ENCODE measurements around the gene FSIP1.

FSIP1 gene

DNA sequence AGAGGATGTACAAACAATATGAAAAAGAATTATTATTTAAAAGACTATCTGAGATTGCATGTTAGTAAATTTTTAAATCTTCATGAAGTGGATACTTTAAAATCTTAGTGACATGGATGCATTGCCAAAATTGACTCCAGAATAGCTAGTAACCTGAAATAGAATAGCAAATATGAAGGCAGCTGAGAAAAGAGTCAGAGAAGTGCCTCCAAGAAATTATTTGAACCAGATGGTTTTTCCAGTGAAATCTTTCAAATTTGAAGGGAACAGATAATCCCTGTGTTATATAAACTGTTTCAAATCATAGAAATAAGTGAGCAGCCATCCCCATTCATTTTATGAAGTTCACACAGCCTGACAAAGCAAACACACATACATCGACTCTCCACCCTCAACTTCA, 29.6 kb downstream of the FSIP1 start:
- DNase-seq: no peak

DNA sequence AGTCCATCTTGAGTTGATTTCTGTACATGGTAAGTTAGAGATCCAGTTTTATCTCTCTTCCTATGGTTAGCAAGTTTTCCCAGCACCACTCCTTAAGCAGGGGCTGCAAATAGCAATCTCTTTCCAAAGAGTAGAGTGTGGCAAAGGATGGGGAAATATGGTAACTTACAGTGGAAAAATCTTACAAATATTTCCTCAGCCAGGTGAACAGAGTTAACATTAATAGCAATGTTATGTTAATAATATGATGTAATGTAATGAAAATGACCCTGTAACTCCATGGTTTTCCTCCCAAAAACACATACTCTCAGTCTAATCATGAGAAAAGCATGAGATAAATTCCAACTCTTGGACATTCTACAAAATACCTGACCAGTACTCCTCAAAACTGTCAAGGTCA, 30.4 kb downstream of the FSIP1 start:
- no peak for DNase-seq

DNA sequence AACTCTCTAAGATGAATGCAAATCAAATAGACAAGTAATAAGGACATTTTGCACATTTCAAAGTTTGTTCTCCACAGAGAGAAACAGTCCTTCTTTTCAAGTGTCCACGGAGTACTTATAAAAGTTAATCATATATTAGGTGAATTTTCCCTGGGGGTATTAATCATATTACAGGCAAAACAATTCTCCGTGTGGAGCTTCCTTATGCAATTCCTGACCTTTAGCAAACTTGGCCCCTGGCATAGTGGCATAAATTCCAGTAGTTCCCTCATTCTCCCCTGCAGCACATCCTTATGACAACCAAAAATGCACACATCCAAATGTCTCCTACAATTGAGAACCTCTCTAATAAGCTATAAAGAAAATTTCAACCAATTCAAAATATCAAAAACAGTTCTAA, 34.4 kb downstream of the FSIP1 start:
- DNase-seq: no peak

DNA sequence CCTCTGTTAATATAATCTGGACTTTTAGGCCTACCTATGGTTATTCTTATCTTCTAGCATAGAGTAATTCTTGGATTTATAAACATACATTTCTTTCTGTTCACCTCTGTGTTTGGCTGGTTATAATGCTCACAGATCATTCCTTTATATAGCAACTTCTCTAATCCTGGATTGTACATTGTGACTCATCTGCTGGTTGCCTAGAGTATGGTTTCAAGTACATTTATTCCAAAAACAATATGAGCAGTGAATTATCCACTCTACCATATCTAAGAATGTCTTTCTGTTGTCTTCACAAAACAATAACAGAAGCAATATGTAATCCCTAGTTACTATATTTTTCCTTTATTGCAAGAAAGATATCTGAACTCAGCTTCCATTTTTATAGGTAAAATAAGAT, 35.3 kb downstream of the FSIP1 start:
- no peak for DNase-seq

GRCh38 chr15:39746714-39747276, 35.8 kb downstream of the FSIP1 start:
- no peak for DNase-seq

GRCh38 chr15:39746176-39746575, 36.5 kb downstream of the FSIP1 start:
- no peak for DNase-seq

- DNase-seq: no peak
Measured at GRCh38 chr15:39745415-39745814, 37.2 kb downstream of the FSIP1 start.

DNA sequence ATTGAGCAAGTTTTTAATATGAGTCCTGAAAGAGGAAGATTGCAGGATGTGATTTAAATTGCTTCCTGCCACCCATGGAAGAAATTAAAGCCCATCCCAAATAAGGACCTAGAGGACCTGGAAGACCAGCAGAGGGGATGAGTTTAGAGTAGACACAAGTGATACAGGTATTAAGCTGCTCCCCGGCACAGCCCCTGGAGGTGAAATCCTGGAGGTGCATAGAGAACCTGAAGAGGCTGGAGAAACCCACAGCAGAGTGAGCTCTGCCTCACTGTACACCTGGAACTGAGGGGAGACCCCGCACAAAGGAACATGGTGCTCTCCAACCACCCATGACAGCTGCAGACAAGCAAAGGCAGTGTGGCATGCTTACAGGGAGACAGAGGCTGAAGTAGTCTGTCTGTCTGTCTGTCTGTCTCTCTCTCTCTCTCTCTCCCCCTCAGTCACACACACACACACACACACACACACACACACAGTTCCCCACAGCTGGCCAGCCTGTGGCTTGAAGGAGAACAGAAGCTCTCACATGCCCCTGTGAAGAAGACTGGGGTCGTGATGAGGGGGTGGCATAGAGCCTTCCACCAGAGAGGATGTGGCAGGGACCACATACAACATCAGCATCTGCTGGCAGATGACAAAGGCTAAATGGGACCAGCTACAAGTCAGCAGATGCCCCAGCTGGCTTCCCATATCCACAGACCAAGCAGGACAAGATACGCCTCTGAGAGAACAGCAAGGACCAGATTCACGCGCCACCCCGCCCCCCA, 38.1 kb downstream of the FSIP1 start:
- no peak for DNase-seq

DNA sequence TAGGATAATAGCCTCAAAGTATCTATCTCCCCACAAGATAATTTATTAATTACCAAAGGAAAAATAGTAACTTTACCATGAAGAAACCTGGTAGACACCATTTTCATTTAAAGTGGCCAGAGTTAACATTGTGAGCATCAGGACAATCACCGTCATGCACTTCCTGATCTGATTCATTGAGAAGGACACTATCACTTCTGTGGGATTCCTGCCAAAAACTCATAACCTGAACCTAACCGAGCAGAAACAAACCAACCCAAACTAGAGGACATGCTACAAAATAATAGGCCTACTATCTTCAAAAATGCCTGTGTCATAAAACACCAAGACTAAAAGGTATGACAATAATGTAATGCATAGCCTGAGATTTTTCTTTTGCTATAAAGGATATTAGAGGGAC, 39.0 kb downstream of the FSIP1 start:
- no peak for DNase-seq

GRCh38 chr15:39741258-39741657, 41.4 kb downstream of the FSIP1 start:
- no peak for DNase-seq

GRCh38 chr15:39738998-39739397, 43.6 kb downstream of the FSIP1 start:
- DNase-seq: no peak

- no peak for DNase-seq
Measured at GRCh38 chr15:39737196-39737550, 45.5 kb downstream of the FSIP1 start.

DNA sequence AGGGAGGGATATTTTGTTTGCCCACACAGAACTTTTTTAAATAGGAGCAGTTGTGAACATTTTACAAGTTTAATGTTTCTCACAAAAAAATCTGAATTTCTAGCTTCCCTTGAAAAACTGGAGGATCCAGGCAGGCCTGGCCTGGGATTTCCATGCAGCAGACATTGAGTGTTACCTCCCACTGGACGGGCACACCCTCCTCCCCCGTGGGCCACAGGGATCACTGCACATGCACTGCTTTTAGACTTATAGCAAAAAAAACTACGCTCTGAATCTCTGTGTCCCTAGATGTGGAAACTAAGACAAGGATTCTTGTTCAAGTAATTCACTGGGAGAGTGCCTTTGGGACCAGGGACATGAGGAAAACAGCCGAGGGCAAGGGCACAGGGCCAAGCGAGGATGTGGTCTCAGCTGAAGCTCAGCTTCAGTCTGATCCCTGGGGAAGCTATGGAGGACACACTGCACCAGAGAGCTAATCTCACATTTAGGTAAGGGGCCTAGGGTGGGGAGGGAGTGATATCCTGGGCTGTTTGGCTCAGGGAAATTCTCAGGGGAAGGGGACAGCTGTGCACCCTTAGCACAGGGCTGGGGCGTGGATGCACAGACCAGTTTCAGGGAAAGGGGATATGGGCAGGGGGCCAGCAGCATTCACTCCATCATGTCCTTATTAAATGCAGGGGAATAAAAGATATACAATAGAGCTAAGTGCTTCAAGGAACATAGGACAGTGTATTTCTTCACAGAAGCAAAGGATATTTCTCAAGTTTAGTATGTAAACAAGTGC, 46.0 kb downstream of the FSIP1 start:
- DNase-seq: no peak

GRCh38 chr15:39735120-39735717, 47.4 kb downstream of the FSIP1 start:
- DNase-seq: no peak

- DNase-seq: no peak
Measured at GRCh38 chr15:39731266-39731665, 51.4 kb downstream of the FSIP1 start.

DNA sequence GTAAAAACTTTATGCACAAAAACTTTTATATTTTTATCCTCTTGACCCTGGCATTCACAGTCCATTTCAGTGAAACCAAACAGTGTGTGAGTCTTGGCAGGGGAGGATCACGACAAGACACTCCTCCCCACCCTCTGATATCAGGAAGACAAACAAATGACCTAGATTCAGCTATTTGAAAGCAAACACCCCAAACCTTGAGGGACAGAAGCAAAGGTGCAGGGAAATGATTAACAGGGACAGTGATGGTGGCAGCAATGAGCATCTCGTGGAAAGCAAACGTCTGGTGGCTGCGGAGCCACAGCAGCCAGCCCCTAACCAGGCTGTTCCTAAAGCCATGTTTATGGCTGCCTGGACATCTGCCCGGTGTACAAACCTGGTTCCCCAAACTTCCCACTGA, 52.1 kb downstream of the FSIP1 start:
- DNase-seq: no peak

DNA sequence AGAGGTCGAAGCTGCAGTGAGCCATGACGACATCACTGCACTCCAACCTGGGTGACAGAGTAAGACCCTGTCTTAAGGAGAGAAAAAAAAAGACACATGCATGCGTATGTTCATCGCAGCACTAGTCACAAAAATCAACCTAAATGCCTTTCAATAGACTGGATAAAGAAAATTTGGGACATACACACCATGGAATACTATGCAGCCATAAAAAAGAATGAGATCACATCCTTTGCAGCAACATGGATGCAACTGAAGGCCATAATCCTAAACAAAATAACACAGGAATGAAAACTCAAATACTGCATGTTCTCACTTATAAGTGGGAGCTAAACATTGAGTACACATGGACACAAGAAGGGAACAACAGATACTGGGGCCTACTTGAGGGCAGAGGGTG, 53.1 kb downstream of the FSIP1 start:
- DNase-seq: no peak

DNA sequence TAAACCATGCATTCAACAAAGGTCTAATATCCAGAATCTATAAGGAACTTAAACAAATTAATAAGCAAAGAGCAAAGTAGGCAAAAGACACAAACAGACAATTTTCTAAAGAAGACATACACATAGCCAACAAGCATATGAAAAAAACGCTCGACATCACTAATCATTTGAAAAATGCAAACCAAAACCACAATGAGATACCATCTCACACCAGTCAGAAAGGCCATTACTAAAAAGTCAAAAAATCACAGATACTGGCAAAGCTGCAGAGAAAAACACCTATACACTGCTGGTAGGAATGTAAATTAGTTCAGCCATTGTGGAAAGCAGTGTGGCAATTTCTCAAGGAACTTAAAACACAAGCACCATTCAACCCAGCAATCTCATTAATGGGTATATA, 53.8 kb downstream of the FSIP1 start:
- DNase-seq: no peak

GRCh38 chr15:39721893-39722292, 60.7 kb downstream of the FSIP1 start:
- DNase-seq: no peak

DNA sequence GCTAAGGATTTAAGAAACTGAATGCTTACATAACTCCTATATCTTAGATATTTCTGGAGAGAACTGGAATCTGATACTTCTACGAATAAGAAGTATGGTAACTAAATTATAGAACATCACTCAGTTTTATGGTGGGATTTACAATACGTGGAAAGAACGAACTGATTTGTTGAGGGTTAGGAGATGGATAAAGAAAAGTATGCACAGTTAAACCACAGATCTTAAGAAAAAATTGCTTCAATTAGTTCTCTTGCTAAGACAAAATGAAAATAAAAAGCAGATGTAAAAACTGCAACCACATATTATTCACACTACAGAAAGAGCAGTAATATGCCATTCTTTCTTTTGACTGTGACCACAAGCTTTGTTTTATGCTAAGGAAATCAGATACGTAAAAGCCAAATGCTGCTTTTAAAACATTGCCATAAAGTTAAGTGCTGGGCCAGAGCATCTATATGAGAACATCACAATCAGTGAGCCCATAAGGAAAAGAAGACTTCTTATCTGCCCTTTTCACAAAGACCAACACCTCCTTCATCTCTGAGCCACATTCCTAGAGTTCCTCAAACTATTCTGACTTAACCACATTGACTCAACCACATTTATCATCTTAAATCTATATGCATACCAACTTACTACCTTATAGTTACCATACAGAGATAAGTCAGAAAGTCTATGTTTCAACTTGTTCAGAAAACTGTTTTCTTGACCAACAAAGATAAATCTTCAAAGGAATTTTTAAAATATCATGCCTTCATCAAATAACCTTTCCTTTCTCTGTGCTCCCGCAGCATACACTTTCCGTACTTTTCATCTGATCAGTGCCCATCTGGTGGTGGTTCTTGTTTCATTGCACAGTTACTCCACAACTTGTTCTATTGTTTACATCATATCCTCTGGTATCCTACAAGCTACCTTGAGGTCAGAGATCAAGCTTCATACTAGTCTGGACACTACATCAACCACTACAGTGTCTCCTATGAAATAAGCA, 61.7 kb downstream of the FSIP1 start:
- DNase-seq: no peak

DNA sequence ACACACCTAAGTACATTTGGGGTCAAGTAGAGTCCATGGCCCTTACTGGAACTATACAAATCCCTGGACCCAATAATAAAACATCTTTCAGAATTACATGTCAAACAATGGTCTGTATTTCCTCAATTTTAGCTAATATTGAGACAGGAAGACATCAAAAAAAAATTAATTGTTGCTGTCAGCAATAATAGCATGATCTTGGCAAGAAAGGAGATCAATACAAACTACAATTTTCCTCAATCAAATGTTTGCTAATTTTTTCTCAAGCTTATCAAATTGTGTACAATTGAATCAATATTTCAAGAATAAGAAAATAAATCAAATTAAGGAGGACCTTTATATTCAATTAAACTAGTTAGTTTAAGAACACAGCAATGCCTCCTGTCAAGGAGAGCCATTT, 62.6 kb downstream of the FSIP1 start:
- DNase-seq: no peak

DNA sequence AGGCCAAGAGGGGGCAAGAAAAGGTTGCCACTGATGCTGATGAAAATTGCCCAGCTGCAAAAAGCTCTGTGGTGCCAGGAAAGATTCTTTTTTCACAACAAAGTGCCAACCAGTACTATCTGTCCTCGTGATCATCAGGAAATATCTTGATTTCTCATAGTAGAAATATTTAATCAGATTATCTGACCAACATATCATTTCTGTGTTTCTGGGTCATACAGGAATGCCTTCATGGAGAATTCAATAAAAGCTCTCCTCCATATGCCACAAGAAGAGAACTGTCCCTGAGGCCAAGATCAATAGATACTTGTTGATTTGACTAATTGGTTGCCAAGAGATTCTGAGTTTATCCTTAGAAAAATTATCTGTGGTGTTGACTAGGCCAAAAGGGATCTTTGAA, 63.5 kb downstream of the FSIP1 start:
- DNase-seq: no peak

DNA sequence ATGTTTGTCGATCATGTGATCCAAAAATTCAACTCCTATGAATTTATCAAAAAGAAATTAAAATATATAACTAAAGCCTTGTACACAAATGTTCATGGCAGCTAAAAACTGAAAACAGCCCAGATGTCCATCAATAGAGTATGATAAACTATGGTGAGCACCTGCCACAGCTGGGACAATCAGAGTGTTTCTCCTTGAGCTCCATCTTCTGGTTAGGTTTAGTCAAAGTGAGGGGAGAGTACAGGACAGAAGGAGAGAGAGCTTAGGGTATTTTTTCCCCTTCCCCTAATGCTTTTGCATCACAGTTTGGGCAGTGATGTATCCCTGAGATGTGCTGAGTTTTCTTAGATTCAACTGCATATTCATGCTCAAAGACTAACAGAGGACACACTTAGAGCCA, 65.5 kb downstream of the FSIP1 start:
- DNase-seq: no peak
